Inflammatory macrophage (primary cell): ENCODE data around the gene ZNF813.

Experiments used
- DNase-seq, 2 donors: peaks; one replicate each; pipeline ENCODE4 v3.0.0-alpha.2; 2020 to 2022

ZNF813 gene

GRCh38 chr19:53520547-53521372 lies 53.2 kb downstream of the ZNF813 start:
- peak; percentile 97 to 98 for DNase-seq

- DNase-seq, result no peak
Measured at GRCh38 chr19:53521373-53522202, 54.1 kb downstream of the ZNF813 start.

DNA sequence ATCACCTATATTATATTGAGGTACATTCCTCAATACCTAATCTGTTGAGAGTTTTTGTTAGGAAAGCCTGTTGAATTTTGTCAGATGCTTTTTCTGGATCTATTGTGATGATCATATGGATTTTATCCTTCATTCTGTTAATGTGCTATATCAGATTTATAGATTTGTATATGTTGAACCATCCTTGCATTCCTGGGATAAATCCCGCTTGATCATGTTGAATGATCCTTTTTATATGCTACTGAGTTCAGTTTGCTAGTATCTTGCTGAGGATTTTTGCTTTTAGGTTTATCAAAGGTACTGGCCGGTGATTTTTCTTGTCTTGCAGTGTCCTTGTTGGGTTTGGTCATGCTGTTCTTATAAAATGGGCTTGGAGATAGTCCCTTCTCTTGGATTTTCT lies 58.4 kb downstream of the ZNF813 start:
- no peak for DNase-seq

- DNase-seq, result no peak
Measured at GRCh38 chr19:53530622-53531021, 63.1 kb downstream of the ZNF813 start.

- no peak for DNase-seq
Measured at GRCh38 chr19:53531457-53531856, 63.9 kb downstream of the ZNF813 start.

GRCh38 chr19:53532362-53532761 lies 64.8 kb downstream of the ZNF813 start:
- DNase-seq, result no peak

DNA sequence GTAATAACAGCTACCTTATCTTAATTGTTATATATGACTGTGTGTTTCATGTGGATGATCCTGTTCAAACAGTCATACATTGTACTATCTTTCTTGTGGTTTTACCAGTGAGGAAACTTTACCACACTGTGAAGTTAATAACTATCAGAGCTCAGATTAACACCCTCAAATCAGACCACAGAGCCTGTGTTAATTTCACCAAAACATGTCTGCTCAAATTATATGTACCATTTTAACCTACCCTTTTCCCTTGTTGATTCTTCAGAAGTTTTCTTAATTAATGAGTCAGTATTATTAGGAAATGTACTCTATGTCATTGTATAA lies 68.7 kb downstream of the ZNF813 start:
- DNase-seq, result no peak

DNA sequence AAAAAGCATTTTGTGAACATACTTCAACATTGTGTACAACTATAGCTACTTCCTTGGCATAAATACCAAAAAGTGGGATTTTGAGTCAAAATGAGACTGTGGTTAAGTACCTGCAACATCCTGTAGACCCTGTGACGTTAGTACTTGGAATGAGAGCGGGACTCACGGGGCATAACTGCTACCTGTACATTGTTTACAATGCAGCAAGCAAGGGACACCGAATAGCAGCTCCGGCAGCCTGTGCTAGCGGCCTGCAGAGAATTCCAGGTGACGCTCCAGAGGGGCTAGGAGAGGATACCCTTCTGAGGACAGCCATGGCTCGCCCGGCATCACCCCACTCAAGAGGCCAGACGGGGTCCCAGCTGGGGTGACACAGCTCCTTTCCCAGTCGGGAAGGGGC lies 69.6 kb downstream of the ZNF813 start:
- DNase-seq, result no peak

- peak; percentile 80 to 87 for DNase-seq
Measured at GRCh38 chr19:53537521-53538377, 70.2 kb downstream of the ZNF813 start, which contains the start of gene ZNF331. ZNF331 (plus strand) TSS chr19:53538145; CDS start chr19:53569377, 31,232 bp downstream.

DNA sequence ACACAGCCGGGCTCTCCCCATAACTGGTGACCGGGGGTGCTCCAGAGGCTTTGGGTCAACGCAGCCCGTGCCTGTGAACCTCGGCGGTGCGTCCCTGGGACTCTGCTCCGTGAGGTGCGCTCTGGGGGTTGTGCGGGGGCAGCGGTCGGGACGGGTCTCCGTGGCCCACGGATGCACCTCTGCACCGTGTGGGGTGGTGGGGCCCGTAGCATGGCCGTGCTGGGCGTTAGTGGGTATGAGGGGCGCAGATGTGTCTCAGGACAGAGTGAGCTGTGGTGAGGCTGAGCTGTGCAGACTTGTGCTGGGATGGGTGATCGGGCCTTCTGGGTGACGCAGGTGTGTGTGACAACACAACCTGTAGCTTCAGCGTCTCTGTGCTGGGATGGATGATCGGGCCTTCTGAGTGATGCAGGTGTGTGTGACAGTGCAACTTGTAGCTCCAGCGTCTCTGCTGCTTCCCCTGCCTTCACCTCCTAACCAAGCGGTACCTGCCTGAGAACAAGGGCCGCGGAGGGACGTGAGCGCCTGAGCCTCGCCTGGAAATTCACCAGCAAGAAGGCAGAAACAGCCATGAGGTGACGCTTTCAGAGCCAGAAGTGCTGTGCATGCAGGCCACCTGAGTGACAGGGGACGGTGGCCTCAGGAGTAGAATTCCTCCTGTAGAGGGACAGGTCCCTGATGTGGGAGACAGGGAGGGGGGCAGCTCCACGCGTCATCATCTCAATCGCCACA lies 71.0 kb downstream of the ZNF813 start:
- no peak for DNase-seq

DNA sequence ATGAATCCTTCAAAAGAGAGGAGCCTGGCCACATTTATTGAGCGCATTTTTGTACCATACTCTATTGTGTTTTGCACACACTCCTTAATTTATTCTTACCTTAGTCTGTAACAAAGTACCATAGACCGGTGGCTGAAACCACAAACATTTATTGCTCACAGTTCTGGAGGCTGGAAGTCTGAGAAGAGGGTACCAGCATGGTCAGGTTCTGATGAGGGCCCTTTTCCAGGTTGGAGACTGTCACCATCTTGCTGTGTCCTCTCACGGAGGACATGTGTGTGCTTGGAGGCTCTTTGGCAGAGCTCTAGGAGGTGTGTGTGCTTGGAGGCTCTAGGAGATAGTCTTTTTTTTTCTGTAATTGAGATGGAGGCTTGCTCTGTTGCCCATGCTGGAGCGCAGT lies 72.6 kb downstream of the ZNF813 start:
- no peak for DNase-seq

DNA sequence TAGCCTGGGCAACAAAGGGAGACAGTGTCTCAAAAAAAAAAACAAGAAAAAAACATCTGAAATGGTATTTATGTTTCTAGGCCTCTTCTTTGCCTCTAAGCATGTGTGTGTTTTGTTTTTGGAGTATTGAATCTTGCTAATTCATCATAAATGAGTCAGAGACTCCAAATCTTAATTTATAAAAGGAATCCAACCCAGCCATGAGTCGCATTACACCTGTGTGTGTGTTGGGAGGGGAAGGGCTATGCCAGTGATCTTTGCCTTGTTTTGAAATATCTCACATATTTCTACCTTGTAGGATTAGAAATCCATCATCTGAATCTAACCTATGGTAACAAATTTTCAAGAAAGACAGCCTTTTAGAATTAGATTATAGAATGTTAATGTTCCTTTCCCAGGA lies 74.4 kb downstream of the ZNF813 start:
- no peak for DNase-seq

- DNase-seq, result no peak
Measured at GRCh38 chr19:53545271-53546065, 77.9 kb downstream of the ZNF813 start.
